GM18858 (cell line): ENCODE data around the gene SLC6A7.
A peak's percentile ranks its signal among the peaks of the same experiment; 100 is the strongest.
"Not testable (repeated sequence)": the region's sequence is repeated elsewhere in the genome, so short reads cannot be mapped to it uniquely, and the experiment has no call there.

Experiments used
- ATAC-seq: cut with Tn5 transposase; IDR thresholded peaks from one replicate; pipeline ENCODE4 v1.9.1; 2021; ENCODE audit not compliant: unreplicated experiment

Gene SLC6A7

GRCh38 chr5:150215979-150216944 lies 26.4 kb downstream of the SLC6A7 start:
- ATAC-seq, result no peak

- ATAC-seq, result no peak
These were observed 27.2 kb downstream of the SLC6A7 start for GRCh38 chr5:150217038-150217437.

- ATAC-seq, result peak; percentile 60
These were observed 28.2 kb downstream of the SLC6A7 start for GRCh38 chr5:150217873-150218692.

GRCh38 chr5:150218693-150219035 lies 28.8 kb downstream of the SLC6A7 start:
- no peak for ATAC-seq

- ATAC-seq, result no peak
These were observed 29.3 kb downstream of the SLC6A7 start for GRCh38 chr5:150219142-150219541.

- ATAC-seq, result no peak
These were observed 30.0 kb downstream of the SLC6A7 start for GRCh38 chr5:150219861-150220260.

GRCh38 chr5:150221471-150221870 lies 31.6 kb downstream of the SLC6A7 start:
- no peak for ATAC-seq

GRCh38 chr5:150222906-150223305 lies 33.0 kb downstream of the SLC6A7 start:
- ATAC-seq, result no peak

- no peak for ATAC-seq
These were observed 33.6 kb downstream of the SLC6A7 start for GRCh38 chr5:150223474-150223873.

GRCh38 chr5:150224483-150225027 lies 34.7 kb downstream of the SLC6A7 start:
- no peak for ATAC-seq

GRCh38 chr5:150227036-150227435 lies 37.2 kb downstream of the SLC6A7 start:
- no peak for ATAC-seq

- no peak for ATAC-seq
These were observed 37.9 kb downstream of the SLC6A7 start for GRCh38 chr5:150227606-150228273.

GRCh38 chr5:150229571-150229970 lies 39.7 kb downstream of the SLC6A7 start:
- no peak for ATAC-seq

GRCh38 chr5:150230842-150231241 lies 41.0 kb downstream of the SLC6A7 start:
- ATAC-seq, result no peak

- ATAC-seq, result not testable (repeated sequence)
These were observed 43.8 kb downstream of the SLC6A7 start for GRCh38 chr5:150233706-150234105.

- ATAC-seq, result no peak
These were observed 45.0 kb downstream of the SLC6A7 start for GRCh38 chr5:150234576-150235499.

GRCh38 chr5:150235500-150235854 lies 45.6 kb downstream of the SLC6A7 start:
- no peak for ATAC-seq

- ATAC-seq, result no peak
These were observed 46.5 kb downstream of the SLC6A7 start for GRCh38 chr5:150236313-150236712.

- no peak for ATAC-seq
These were observed 47.3 kb downstream of the SLC6A7 start for GRCh38 chr5:150236981-150237754.
